Keratinocyte (primary cell): ENCODE results near the gene MRPL12. TPM values are rescaled to one million over a fixed set of nuclear protein-coding genes. Genes with fewer than 3 reads are reported as not detected.

Experiments
- DNase-seq: peaks from one replicate; pipeline ENCODE4 v3.0.0-alpha.2; 2011; ENCODE audit warnings: low read depth, missing footprints, low spot score
- FAIRE-seq: peaks from 2 replicates; lab custom pipeline; 2011; peaks lifted over from hg19 to GRCh38; lab: Jason Lieb, UNC
- H2AFZ ChIP-seq: 2 replicates; pipeline ENCODE4 v1.6.0; 2012; ENCODE audit warnings: low read length, control low read depth, inconsistent platforms; ENCODE audit not compliant: control insufficient read depth
- H3K27ac ChIP-seq: 2 replicates; pipeline ENCODE4 v1.5.1; 2011; ENCODE audit warnings: low read length; ENCODE audit not compliant: control insufficient read depth, insufficient read depth
- H3K27me3 ChIP-seq: 3 replicates; pipeline ENCODE4 v1.6.0; 2011; ENCODE audit warnings: low read length; ENCODE audit not compliant: control insufficient read depth, insufficient read depth; ENCODE audit errors: extremely low read depth
- H3K36me3 ChIP-seq, 2 experiments: 2 replicates in 1 of 2; 3 replicates in 1 of 2; pipeline ENCODE4 v1.5.1; 2011; ENCODE audit warnings: low read length in 2 of 2, mild to moderate bottlenecking in 1 of 2; ENCODE audit not compliant: control insufficient read depth in 2 of 2, insufficient read depth in 2 of 2; ENCODE audit errors: extremely low read depth in 1 of 2
- H3K4me1 ChIP-seq: 3 replicates; pipeline ENCODE4 v1.5.1; 2011; ENCODE audit warnings: low read length; ENCODE audit not compliant: control insufficient read depth, insufficient read depth; ENCODE audit errors: extremely low read depth
- H3K4me2 ChIP-seq: 3 replicates; pipeline ENCODE4 v1.6.0; 2011; ENCODE audit warnings: low read depth, low read length; ENCODE audit not compliant: control insufficient read depth, insufficient read depth; ENCODE audit errors: extremely low read depth
- H3K4me3 ChIP-seq, 3 experiments: fragments of 200-600 bp in 1 of 3; sonication (generic) in 1 of 3; 2 replicates in 2 of 3; 3 replicates in 1 of 3; pipeline ENCODE4 v1.5.1; 2011 to 2016; ENCODE audit warnings: low read length in 3 of 3, mild to moderate bottlenecking in 3 of 3, control low read depth in 2 of 3, inconsistent platforms in 1 of 3, low read depth in 1 of 3, mixed read lengths in 1 of 3, mixed run types in 1 of 3, moderate library complexity in 1 of 3; ENCODE audit not compliant: control insufficient read depth in 2 of 3, insufficient read depth in 2 of 3; ENCODE audit errors: extremely low read depth in 1 of 3
- H3K79me2 ChIP-seq: 2 replicates; pipeline ENCODE4 v1.6.0; 2012; ENCODE audit warnings: low read length; ENCODE audit not compliant: control insufficient read depth, insufficient read depth
- H3K9ac ChIP-seq: 3 replicates; pipeline ENCODE4 v1.6.0; 2011; ENCODE audit warnings: low read length; ENCODE audit not compliant: control insufficient read depth, insufficient read depth; ENCODE audit errors: extremely low read depth
- H3K9me1 ChIP-seq: 3 replicates; pipeline ENCODE4 v1.6.0; 2011; ENCODE audit warnings: low read length; ENCODE audit not compliant: control insufficient read depth, insufficient read depth; ENCODE audit errors: extremely low read depth
- H3K9me3 ChIP-seq: 2 replicates; pipeline ENCODE4 v1.5.1; 2012; ENCODE audit warnings: low read depth, low read length; ENCODE audit not compliant: control insufficient read depth
- H4K20me1 ChIP-seq: 3 replicates; pipeline ENCODE4 v1.6.0; 2011; ENCODE audit warnings: low read length; ENCODE audit not compliant: control insufficient read depth, insufficient read depth; ENCODE audit errors: extremely low read depth
- CTCF ChIP-seq, 3 experiments: IDR thresholded peaks in 1 of 3; conservative IDR thresholded peaks in 1 of 3; optimal IDR thresholded peaks in 1 of 3; 2 replicates in 2 of 3; 3 replicates in 1 of 3; pipeline versions ENCODE3 to v1.5.1; 2011; ENCODE audit warnings: low read length in 3 of 3, mild to moderate bottlenecking in 3 of 3, moderate library complexity in 2 of 3, control low read depth in 1 of 3, inconsistent platforms in 1 of 3; ENCODE audit not compliant: insufficient read depth in 2 of 3; ENCODE audit errors: extremely low read depth in 1 of 3
- EZH2 ChIP-seq: IDR thresholded peaks from one replicate; pipeline ENCODE4 v1.6.1; 2012; ENCODE audit warnings: inconsistent platforms, mild to moderate bottlenecking, low read length, moderate library complexity
- dilution Hi-C: fragments of 300-500 bp; cut with MboI; formaldehyde crosslinking; loops from one replicate; pipeline ENCODE4 v1.7.0; 2020; ENCODE audit warnings: low sequenced_read_pairs; ENCODE audit not compliant: extremely low pct_ligation_motif_present
- polyA plus RNA-seq, 5 experiments: library from polyadenylated mRNA; depleted of rRNA in 3 of 5; stranded (reverse) in 3 of 5; stranded (forward) in 1 of 5; unstranded in 1 of 5; fragments of >200 nt; gene quantifications; 1 replicate in 1 of 5; 2 replicates in 3 of 5; 3 replicates in 1 of 5; pipeline versions ENCODE4 v1.2.1 to v1.2.3, GENCODE V29; 2011 to 2012; ENCODE audit warnings: missing spikeins in 2 of 5, low read depth in 1 of 5, low replicate concordance in 1 of 5

The MRPL12 gene
- polyA plus RNA-seq, 1 donor (not counting 4 experiments of a cell fraction or from before 2014, with no cell fraction given): 78.5 TPM

GRCh38 chr17:81706757-81707624, 3.8 kb downstream of the MRPL12 start:
- peaks cover 41% of the 10 kb centered on the region for H3K79me2 ChIP-seq
- dilution Hi-C loops: no loop called here
- H2AFZ ChIP-seq: no peak overlapping the region
- DNase-seq: no peak
- no peak overlapping the region for H3K27ac ChIP-seq
- H3K4me3 ChIP-seq: no peak overlapping the region
- no peaks in the 10 kb centered on the region for H3K9me1 ChIP-seq
- no peak overlapping the region for H3K4me2 ChIP-seq
- H3K4me1 ChIP-seq: peaks cover 17% of the 10 kb centered on the region
- H4K20me1 ChIP-seq: no peaks in the 10 kb centered on the region
- H3K27me3 ChIP-seq: no peaks in the 10 kb centered on the region
- no peaks in the 10 kb centered on the region for H3K9me3 ChIP-seq
- peaks cover 25 to 39% of the 10 kb centered on the region in 2 experiments for H3K36me3 ChIP-seq
- H3K9ac ChIP-seq: no peak overlapping the region
- TF ChIP-seq EZH2 (no peak), CTCF (optimal IDR thresholded peaks at IDR 0.05 in 1 of 3, IDR thresholded peaks at IDR 0.05 in 1 of 3, conservative IDR thresholded peaks at IDR 0.05 in 1 of 3; ENCODE audit: extremely low read depth in 1 of 3, insufficient read depth in 2 of 3, low read length in 3 of 3) (no peak)
- FAIRE-seq: no peak

- dilution Hi-C loops: no loop called here
- no peak overlapping the region for H3K9ac ChIP-seq
Measured at GRCh38 chr17:81707725-81708646, 4.8 kb downstream of the MRPL12 start.

More at GRCh38 chr17:81707725-81708646, 4.8 kb downstream of the MRPL12 start:
- Histone ChIP-seq H3K9me3 (no peaks in the 10 kb centered on the region), H3K9me1 (no peaks in the 10 kb centered on the region), H4K20me1 (no peaks in the 10 kb centered on the region), H3K4me3 (no peak overlapping the region), H3K4me2 (no peak overlapping the region), H3K4me1 (peaks cover 21% of the 10 kb centered on the region), H3K36me3 (peaks cover 25 to 39% of the 10 kb centered on the region in 2 experiments), H3K27me3 (no peaks in the 10 kb centered on the region), H2AFZ (no peak overlapping the region), H3K27ac (no peak overlapping the region), H3K79me2 (peaks cover 35% of the 10 kb centered on the region)
- no peak for FAIRE-seq
- DNase-seq: no peak
- no peak for TF ChIP-seq EZH2
- no peak for TF ChIP-seq CTCF (optimal IDR thresholded peaks at IDR 0.05 in 1 of 3, IDR thresholded peaks at IDR 0.05 in 1 of 3, conservative IDR thresholded peaks at IDR 0.05 in 1 of 3; ENCODE audit: extremely low read depth in 1 of 3, insufficient read depth in 2 of 3, low read length in 3 of 3)
